H9 (cell line): ENCODE results near the gene CCDC69. TPM values are rescaled to one million over a fixed set of nuclear protein-coding genes. Genes with fewer than 3 reads are reported as not detected.

ENCODE experiments used
- DNase-seq: peaks from one replicate; pipeline ENCODE4 v3.0.0-alpha.2; 2017
- H2AFZ ChIP-seq: one replicate; pipeline ENCODE4 v1.6.1; 2013; ENCODE audit warnings: mild to moderate bottlenecking, low read length, control low read depth, moderate library complexity
- H2AK5ac ChIP-seq: 2 replicates; pipeline ENCODE4 v1.6.1; 2013; ENCODE audit warnings: low read length, control low read depth, mixed read lengths; ENCODE audit not compliant: insufficient read length
- H2BK120ac ChIP-seq: one replicate; pipeline ENCODE4 v1.6.1; 2013; ENCODE audit warnings: low read depth, mild to moderate bottlenecking, low read length, control low read depth, inconsistent platforms; ENCODE audit not compliant: poor library complexity, severe bottlenecking
- H2BK12ac ChIP-seq: 2 replicates; pipeline ENCODE4 v1.6.1; 2013; ENCODE audit warnings: low read length, control low read depth, mixed read lengths, low read depth; ENCODE audit not compliant: insufficient read length
- H2BK15ac ChIP-seq: 2 replicates; pipeline ENCODE4 v1.6.1; 2013; ENCODE audit warnings: low read depth, low read length, control low read depth
- H2BK20ac ChIP-seq: one replicate; pipeline ENCODE4 v1.6.1; 2013; ENCODE audit warnings: low read depth, mild to moderate bottlenecking, low read length, control low read depth, inconsistent platforms; ENCODE audit not compliant: poor library complexity, severe bottlenecking
- H2BK5ac ChIP-seq: 2 replicates; pipeline ENCODE4 v1.6.1; 2013; ENCODE audit warnings: low read length, control low read depth, mixed read lengths; ENCODE audit not compliant: insufficient read length
- H3K14ac ChIP-seq: 2 replicates; pipeline ENCODE4 v1.6.1; 2013; ENCODE audit warnings: low read length, control low read depth; ENCODE audit not compliant: insufficient read depth
- H3K18ac ChIP-seq: 2 replicates; pipeline ENCODE4 v1.6.1; 2013; ENCODE audit warnings: low read depth, mild to moderate bottlenecking, mixed read lengths, low read length, control low read depth; ENCODE audit not compliant: insufficient read length
- H3K23ac ChIP-seq: 2 replicates; pipeline ENCODE4 v1.6.1; 2013; ENCODE audit warnings: low read length, control low read depth, mixed read lengths, low read depth; ENCODE audit not compliant: insufficient read length
- H3K23me2 ChIP-seq: 2 replicates; pipeline ENCODE4 v1.6.1; 2013; ENCODE audit warnings: low read depth, mild to moderate bottlenecking, mixed read lengths, low read length, control low read depth; ENCODE audit not compliant: insufficient read length, poor library complexity, severe bottlenecking
- H3K27ac ChIP-seq: 2 replicates; pipeline ENCODE4 v1.5.1; 2013; ENCODE audit warnings: low read length, control low read depth, mixed read lengths, low read depth; ENCODE audit not compliant: insufficient read length
- H3K27me3 ChIP-seq: 2 replicates; pipeline ENCODE4 v1.6.1; 2013; ENCODE audit warnings: low read length, control low read depth, inconsistent platforms; ENCODE audit not compliant: insufficient read depth
- H3K4ac ChIP-seq: 2 replicates; pipeline ENCODE4 v1.6.1; 2013; ENCODE audit warnings: low read depth, mild to moderate bottlenecking, control low read depth, inconsistent platforms, low read length, moderate library complexity
- H3K4me1 ChIP-seq: 2 replicates; pipeline ENCODE4 v1.6.1; 2013; ENCODE audit warnings: low read length, control low read depth, inconsistent platforms; ENCODE audit not compliant: insufficient read depth
- H3K4me2 ChIP-seq: 2 replicates; pipeline ENCODE4 v1.6.1; 2013; ENCODE audit warnings: low read length, control low read depth, mixed read lengths; ENCODE audit not compliant: insufficient read length, insufficient read depth
- H3K56ac ChIP-seq: 2 replicates; pipeline ENCODE4 v1.6.1; 2013; ENCODE audit warnings: low read depth, mild to moderate bottlenecking, mixed read lengths, low read length, control low read depth; ENCODE audit not compliant: insufficient read length
- H3K79me1 ChIP-seq: 2 replicates; pipeline ENCODE4 v1.6.1; 2013; ENCODE audit warnings: low read depth, mild to moderate bottlenecking, moderate library complexity, low read length, control low read depth, inconsistent platforms; ENCODE audit not compliant: insufficient read depth, poor library complexity, severe bottlenecking
- H3K79me2 ChIP-seq: 2 replicates; pipeline ENCODE4 v1.6.1; 2013; ENCODE audit warnings: low read length, control low read depth, inconsistent platforms; ENCODE audit not compliant: insufficient read depth
- H3K9ac ChIP-seq: 2 replicates; pipeline ENCODE4 v1.6.1; 2013; ENCODE audit warnings: low read length, control low read depth, mixed read lengths; ENCODE audit not compliant: insufficient read length; ENCODE audit errors: extremely low read depth
- H3K9me3 ChIP-seq: one replicate; pipeline ENCODE4 v1.6.1; 2013; ENCODE audit warnings: low read depth, low read length, inconsistent platforms; ENCODE audit not compliant: control insufficient read depth
- H3T11ph ChIP-seq: one replicate; pipeline ENCODE4 v1.6.1; 2013; ENCODE audit warnings: mild to moderate bottlenecking, low read length, control low read depth, inconsistent platforms
- H4K20me1 ChIP-seq: one replicate; pipeline ENCODE4 v1.6.1; 2013; ENCODE audit not compliant: control insufficient read depth, insufficient read length, insufficient read depth
- H4K5ac ChIP-seq: 2 replicates; pipeline ENCODE4 v1.6.1; 2013; ENCODE audit warnings: low read depth, mild to moderate bottlenecking, mixed read lengths, low read length, control low read depth; ENCODE audit not compliant: insufficient read length
- H4K8ac ChIP-seq: replicated peaks from 2 replicates; pipeline ENCODE4 v1.6.1; 2013; ENCODE audit warnings: low read length, control low read depth, mixed read lengths, low read depth; ENCODE audit not compliant: insufficient read length
- H4K91ac ChIP-seq: 2 replicates; pipeline ENCODE4 v1.6.1; 2013; ENCODE audit warnings: low read depth, mild to moderate bottlenecking, moderate library complexity, mixed read lengths, low read length, control low read depth; ENCODE audit not compliant: insufficient read length
- H3K27ac Mint-ChIP-seq, 3 experiments: 2 replicates in 2 of 3; 3 replicates in 1 of 3; pipeline ENCODE4 v1.8.0; 2020 to 2021; ENCODE audit warnings: mixed read lengths in 3 of 3, mild to moderate bottlenecking in 1 of 3, moderate library complexity in 1 of 3
- H3K27me3 Mint-ChIP-seq: 2 replicates; pipeline ENCODE4 v1.8.0; 2021; ENCODE audit warnings: low read depth, mild to moderate bottlenecking, moderate library complexity, mixed read lengths
- H3K36me3 Mint-ChIP-seq, 3 experiments: 2 replicates in 2 of 3; 3 replicates in 1 of 3; pipeline ENCODE4 v1.8.0; 2020 to 2021; ENCODE audit warnings: low read depth in 3 of 3, mixed read lengths in 3 of 3; ENCODE audit not compliant: insufficient read depth in 1 of 3
- H3K4me1 Mint-ChIP-seq, 2 experiments: 2 replicates each; pipeline ENCODE4 v1.8.0; 2020; ENCODE audit warnings: mixed read lengths in 2 of 2
- H3K4me3 Mint-ChIP-seq, 2 experiments: 2 replicates in 1 of 2; 3 replicates in 1 of 2; pipeline ENCODE4 v1.8.0; 2020 to 2021; ENCODE audit warnings: mild to moderate bottlenecking in 2 of 2, mixed read lengths in 2 of 2, moderate library complexity in 1 of 2
- H3K9me3 Mint-ChIP-seq, 2 experiments: 2 replicates in 1 of 2; 3 replicates in 1 of 2; pipeline ENCODE4 v1.8.0; 2020; ENCODE audit warnings: mild to moderate bottlenecking in 2 of 2, mixed read lengths in 2 of 2, moderate library complexity in 1 of 2
- CTCF ChIP-seq: fragments of 200-600 bp; sonication (generic); conservative IDR thresholded peaks from 3 replicates; pipeline ENCODE4 v1.8.0; 2021; ENCODE audit warnings: antibody characterized with exemption, mild to moderate bottlenecking
- WGBS: extraction: QIAGEN DNeasy Blood & Tissue Kit; methylation state at CpG from one replicate; pipeline ENCODE4 v1.1.7; 2013; ENCODE audit warnings: missing lambda C conversion rate, low lambda C conversion rate, mixed read lengths; ENCODE audit not compliant: insufficient read length; ENCODE audit errors: extremely low coverage; 5-methylcytosine and 5-hydroxymethylcytosine counted together
- total RNA-seq: library from RNA; stranded (reverse); gene quantifications from 2 replicates; pipeline ENCODE4 v1.2.1, GENCODE V29; 2021

CCDC69 gene
- total RNA-seq, 1 experiment from 2014 or later: 5.3 TPM

GRCh38 chr5:151171529-151171928 is 52.4 kb downstream of the CCDC69 start:
- Histone ChIP-seq H3K9ac (no peak overlapping the region), H2AFZ (no peak overlapping the region), H3K56ac (no peak overlapping the region), H3K27me3 (no peaks in the 10 kb centered on the region), H3K18ac (no peak overlapping the region), H3K4me2 (no peak overlapping the region), H3K14ac (no peak overlapping the region), H3K4ac (no peak overlapping the region), H3K4me1 (no peaks in the 10 kb centered on the region), H3K27ac (no peak overlapping the region), H2BK120ac (no peak overlapping the region), H4K8ac (no peak overlapping the region), H3K9me3 (no peaks in the 10 kb centered on the region), H2AK5ac (no peak overlapping the region), H2BK20ac (no peak overlapping the region), H3K23ac (no peak overlapping the region), H2BK15ac (no peak overlapping the region), H2BK12ac (no peak overlapping the region), H4K20me1 (no peaks in the 10 kb centered on the region), H3K79me2 (no peaks in the 10 kb centered on the region), H3K79me1 (no peaks in the 10 kb centered on the region), H4K5ac (no peak overlapping the region), H3T11ph (no peak overlapping the region), H3K23me2 (no peaks in the 10 kb centered on the region), H2BK5ac (no peak overlapping the region), H4K91ac (no peak overlapping the region)
- no peak overlapping the region for H3K4me3 Mint-ChIP-seq
- H3K4me1 Mint-ChIP-seq: peaks cover 8 to 13% of the 10 kb centered on the region in 2 experiments
- no CpG with 5 or more reads among the region's 1 CpG for WGBS
- H3K36me3 Mint-ChIP-seq: no peaks in the 10 kb centered on the region
- H3K27me3 Mint-ChIP-seq: no peaks in the 10 kb centered on the region
- no peak for TF ChIP-seq CTCF
- peaks cover 2 to 6% of the 10 kb centered on the region in 2 experiments; a peak in 3 of 5 replicates for H3K9me3 Mint-ChIP-seq
- DNase-seq: no peak
- H3K27ac Mint-ChIP-seq: no peak overlapping the region
